Activated CD4-positive, alpha-beta T cell treated with anti-CD3 and anti-CD28 coated beads for 36 hours (primary cell): Measurements from ENCODE around the gene HS3ST5. TPM values are rescaled to one million over a fixed set of nuclear protein-coding genes. Genes with fewer than 3 reads are reported as not detected.
"Not testable (repeated sequence)": the region's sequence is repeated elsewhere in the genome, so short reads cannot be mapped to it uniquely, and the experiment has no call there.

Experiments used
- ATAC-seq: fragments of 200-7000 bp; cut with Tn5 transposase; one replicate; pipeline ENCODE4 v1.10.0; 2021; ENCODE audit warnings: mild to moderate bottlenecking, moderate library complexity
- CTCF ChIA-PET: fragments of 350-600 bp; sonication (Branson Sonifier 250); formaldehyde crosslinking; loops from one replicate; lab custom pipeline; 2021; ENCODE audit warnings: antibody characterized with exemption; lab: Charles Lee
- POLR2A ChIA-PET: fragments of 350-600 bp; sonication (Branson Sonifier 250); formaldehyde crosslinking; loops from one replicate; lab custom pipeline; 2021; ENCODE audit warnings: antibody characterized with exemption, inconsistent platforms; lab: Charles Lee
- DNase-seq: peaks from one replicate; pipeline ENCODE4 v3.0.0-alpha.2; 2020
- H3K27ac Mint-ChIP-seq: one replicate; pipeline ENCODE4 v1.8.0; 2021; ENCODE audit warnings: mixed read lengths
- H3K27me3 Mint-ChIP-seq: one replicate; pipeline ENCODE4 v1.8.0; 2021; ENCODE audit warnings: mixed read lengths
- H3K36me3 Mint-ChIP-seq: one replicate; pipeline ENCODE4 v1.8.0; 2021; ENCODE audit warnings: low read depth, mixed read lengths
- H3K4me1 Mint-ChIP-seq: one replicate; pipeline ENCODE4 v1.8.0; 2021; ENCODE audit warnings: mixed read lengths
- H3K4me3 Mint-ChIP-seq: one replicate; pipeline ENCODE4 v1.8.0; 2021; ENCODE audit warnings: mild to moderate bottlenecking, moderate library complexity, mixed read lengths
- H3K9me3 Mint-ChIP-seq: one replicate; pipeline ENCODE4 v1.8.0; 2021; ENCODE audit warnings: low read depth, mixed read lengths
- intact Hi-C, 2 experiments: fragments of 100-400 bp; cut with DNase I in 1 of 2; cut with micrococcal nuclease in 1 of 2; formaldehyde crosslinking; loops; one replicate each; pipeline versions ENCODE4 v1.14.2 to v1.15.1; 2022 to 2024; cut with DNase I, micrococcal nuclease
- total RNA-seq, 2 experiments: library from RNA; stranded (reverse); gene quantifications; one replicate each; pipeline ENCODE4 v1.2.3, GENCODE V29; 2021

HS3ST5 gene
- total RNA-seq, 2 experiments from 2014 or later, result not detected

- no peak for ATAC-seq
- DNase-seq, result no peak
- CTCF ChIA-PET, result no interaction called here
- intact Hi-C loops, result no loop called here
- Mint-ChIP-seq H3K36me3 (no peaks in the 10 kb centered on the region), H3K9me3 (no peaks in the 10 kb centered on the region), H3K4me1 (no peaks in the 10 kb centered on the region), H3K27ac (no peak overlapping the region), H3K27me3 (peaks cover 1% of the 10 kb centered on the region), H3K4me3 (no peak overlapping the region)
- POLR2A ChIA-PET, result no interaction called here
Observed at GRCh38 chr6:114052141-114052540, 290.7 kb downstream of the HS3ST5 start.

- H3K4me3 Mint-ChIP-seq, result no peak overlapping the region
- intact Hi-C loops, result no loop called here
- no peaks in the 10 kb centered on the region for H3K9me3 Mint-ChIP-seq
- H3K4me1 Mint-ChIP-seq, result no peaks in the 10 kb centered on the region
- no peak overlapping the region for H3K27ac Mint-ChIP-seq
- POLR2A ChIA-PET, result no interaction called here
- CTCF ChIA-PET, result interaction anchor here (0.7 kb wide), 2 partner anchors 58 to 1674 kb away, joined by 3 to 4 read pairs; no protein-coding TSS in a partner anchor
- H3K27me3 Mint-ChIP-seq, result peaks cover 1% of the 10 kb centered on the region
- ATAC-seq, result no peak
- H3K36me3 Mint-ChIP-seq, result no peaks in the 10 kb centered on the region
- DNase-seq, result no peak
Observed at GRCh38 chr6:114051031-114051430, 291.8 kb downstream of the HS3ST5 start.

GRCh38 chr6:114049367-114049966 lies 293.4 kb downstream of the HS3ST5 start:
- intact Hi-C loops, result no loop called here
- no peak for ATAC-seq
- DNase-seq, result no peak
- H3K9me3 Mint-ChIP-seq, result no peaks in the 10 kb centered on the region
- no peak overlapping the region for H3K4me3 Mint-ChIP-seq
- H3K27me3 Mint-ChIP-seq, result peaks cover 1% of the 10 kb centered on the region
- ChIA-PET CTCF (interaction anchor here (0.6 to 0.7 kb wide), 2 partner anchors 12 to 719 kb away, joined by 3 read pairs; no protein-coding TSS in a partner anchor), POLR2A (no interaction called here)
- H3K27ac Mint-ChIP-seq, result no peak overlapping the region
- no peaks in the 10 kb centered on the region for H3K36me3 Mint-ChIP-seq
- no peaks in the 10 kb centered on the region for H3K4me1 Mint-ChIP-seq

GRCh38 chr6:114044566-114044965 lies 298.3 kb downstream of the HS3ST5 start:
- CTCF ChIA-PET, H3K27me3 Mint-ChIP-seq, POLR2A ChIA-PET, DNase-seq, H3K27ac Mint-ChIP-seq, ATAC-seq, H3K4me1 Mint-ChIP-seq, H3K4me3 Mint-ChIP-seq, intact Hi-C loops, H3K36me3 Mint-ChIP-seq, H3K9me3 Mint-ChIP-seq: not testable (repeated sequence)

GRCh38 chr6:114042267-114043016 lies 300.4 kb downstream of the HS3ST5 start:
- peaks cover 3% of the 10 kb centered on the region for H3K27me3 Mint-ChIP-seq
- DNase-seq, result no peak
- no peak overlapping the region for H3K4me3 Mint-ChIP-seq
- H3K9me3 Mint-ChIP-seq, result no peaks in the 10 kb centered on the region
- no peaks in the 10 kb centered on the region for H3K36me3 Mint-ChIP-seq
- no peak overlapping the region for H3K27ac Mint-ChIP-seq
- POLR2A ChIA-PET, result interaction anchor here (0.7 kb wide), 1 partner anchor 1632 kb away, joined by 5 read pairs; no protein-coding TSS in a partner anchor
- intact Hi-C loops, result no loop called here
- no peaks in the 10 kb centered on the region for H3K4me1 Mint-ChIP-seq
- CTCF ChIA-PET, result interaction anchor here (0.7 kb wide), 1 partner anchor 1880 kb away, joined by 4 read pairs; no protein-coding TSS in a partner anchor
- no peak for ATAC-seq

- ATAC-seq, result no peak
- H3K4me3 Mint-ChIP-seq, result no peak overlapping the region
- intact Hi-C loops, result no loop called here
- peaks cover 2% of the 10 kb centered on the region for H3K27me3 Mint-ChIP-seq
- no peaks in the 10 kb centered on the region for H3K4me1 Mint-ChIP-seq
- no peaks in the 10 kb centered on the region for H3K36me3 Mint-ChIP-seq
- no peak overlapping the region for H3K27ac Mint-ChIP-seq
- POLR2A ChIA-PET, result interaction anchor here (0.7 kb wide), 1 partner anchor 271 kb away, joined by 3 read pairs; no protein-coding TSS in a partner anchor
- no peak for DNase-seq
- CTCF ChIA-PET, result no interaction called here
- H3K9me3 Mint-ChIP-seq, result no peaks in the 10 kb centered on the region
Observed at GRCh38 chr6:114040871-114041270, 302.0 kb downstream of the HS3ST5 start.

GRCh38 chr6:114039841-114040240 lies 303.0 kb downstream of the HS3ST5 start:
- no peaks in the 10 kb centered on the region for H3K4me1 Mint-ChIP-seq
- no peaks in the 10 kb centered on the region for H3K9me3 Mint-ChIP-seq
- no peak overlapping the region for H3K27ac Mint-ChIP-seq
- ATAC-seq, result no peak
- intact Hi-C loops, result no loop called here
- no peak overlapping the region for H3K4me3 Mint-ChIP-seq
- DNase-seq, result no peak
- H3K27me3 Mint-ChIP-seq, result peaks cover 6% of the 10 kb centered on the region
- CTCF ChIA-PET, result no interaction called here
- no peaks in the 10 kb centered on the region for H3K36me3 Mint-ChIP-seq
- POLR2A ChIA-PET, result no interaction called here

- Mint-ChIP-seq H3K9me3 (no peaks in the 10 kb centered on the region), H3K27me3 (peaks cover 17% of the 10 kb centered on the region), H3K4me1 (no peaks in the 10 kb centered on the region), H3K36me3 (no peaks in the 10 kb centered on the region), H3K27ac (no peak overlapping the region), H3K4me3 (no peak overlapping the region)
- DNase-seq, result no peak
- no peak for ATAC-seq
- intact Hi-C loops, result no loop called here
- ChIA-PET CTCF (no interaction called here), POLR2A (no interaction called here)
Observed at GRCh38 chr6:114033606-114034005, 309.2 kb downstream of the HS3ST5 start.

- Mint-ChIP-seq H3K27ac (no peak overlapping the region), H3K4me3 (no peak overlapping the region), H3K36me3 (no peaks in the 10 kb centered on the region), H3K4me1 (no peaks in the 10 kb centered on the region), H3K27me3 (peaks cover 17% of the 10 kb centered on the region), H3K9me3 (no peaks in the 10 kb centered on the region)
- ATAC-seq, result no peak
- POLR2A ChIA-PET, result no interaction called here
- no peak for DNase-seq
- intact Hi-C loops, result no loop called here
- CTCF ChIA-PET, result interaction anchor here (0.5 kb wide), 1 partner anchor 340 kb away, joined by 3 read pairs; no protein-coding TSS in a partner anchor
Observed at GRCh38 chr6:114032721-114033120, 310.1 kb downstream of the HS3ST5 start.

- H3K27me3 Mint-ChIP-seq, result peaks cover 18% of the 10 kb centered on the region
- no peaks in the 10 kb centered on the region for H3K4me1 Mint-ChIP-seq
- H3K4me3 Mint-ChIP-seq, result no peak overlapping the region
- CTCF ChIA-PET, result no interaction called here
- H3K27ac Mint-ChIP-seq, result no peak overlapping the region
- intact Hi-C loops, result no loop called here
- ATAC-seq (no peak), DNase-seq (no peak)
- POLR2A ChIA-PET, result no interaction called here
- H3K9me3 Mint-ChIP-seq, result no peaks in the 10 kb centered on the region
- no peaks in the 10 kb centered on the region for H3K36me3 Mint-ChIP-seq
Observed at GRCh38 chr6:114030767-114031166, 312.1 kb downstream of the HS3ST5 start.

GRCh38 chr6:114024746-114025145 lies 318.1 kb downstream of the HS3ST5 start:
- ATAC-seq (no peak), DNase-seq (no peak)
- Mint-ChIP-seq H3K27ac (no peak overlapping the region), H3K9me3 (no peaks in the 10 kb centered on the region), H3K36me3 (no peaks in the 10 kb centered on the region), H3K4me3 (no peak overlapping the region), H3K4me1 (no peaks in the 10 kb centered on the region), H3K27me3 (peaks cover 3% of the 10 kb centered on the region)
- ChIA-PET CTCF (no interaction called here), POLR2A (no interaction called here)
- intact Hi-C loops, result no loop called here

- Mint-ChIP-seq H3K9me3 (no peaks in the 10 kb centered on the region), H3K27ac (no peak overlapping the region), H3K4me3 (no peak overlapping the region), H3K27me3 (peaks cover 3% of the 10 kb centered on the region), H3K36me3 (no peaks in the 10 kb centered on the region), H3K4me1 (no peaks in the 10 kb centered on the region)
- CTCF ChIA-PET, result no interaction called here
- DNase-seq (no peak), ATAC-seq (no peak)
- intact Hi-C loops, result no loop called here
- POLR2A ChIA-PET, result no interaction called here
Observed at GRCh38 chr6:114020196-114020595, 322.6 kb downstream of the HS3ST5 start.
